Left lung (tissue), 10 donors: ENCODE results near the gene GPX2. TPM values are rescaled to one million over a fixed set of nuclear protein-coding genes. Genes with fewer than 3 reads are reported as not detected.

Experiments
- ATAC-seq: fragments of 200-7000 bp; cut with Tn5 transposase; one replicate; pipeline ENCODE4 v1.9.1; 2020; ENCODE audit warnings: moderate library complexity
- DNase-seq, 4 donors: peaks; one replicate each; pipeline ENCODE4 v3.0.0-alpha.2; 2013 to 2020
- H3K27ac ChIP-seq, 2 donors: fragments of 200-600 bp; sonication (generic) in 1 of 2; one replicate each; pipeline versions ENCODE4 v1.5.0 to v1.8.0; 2020 to 2021
- H3K27me3 ChIP-seq, 2 donors: fragments of 200-600 bp; sonication (generic) in 1 of 2; one replicate each; pipeline versions ENCODE4 v1.5.0 to v1.8.0; 2020 to 2021
- H3K36me3 ChIP-seq, 2 donors: fragments of 200-600 bp; sonication (generic) in 1 of 2; one replicate each; pipeline versions ENCODE4 v1.5.0 to v1.8.0; 2020 to 2021
- H3K4me1 ChIP-seq, 2 donors: fragments of 200-600 bp; one replicate each; pipeline ENCODE4 v1.8.0; 2021
- H3K4me3 ChIP-seq, 2 donors: fragments of 200-600 bp; sonication (generic) in 1 of 2; one replicate each; pipeline versions ENCODE4 v1.5.0 to v1.8.0; 2020 to 2021; ENCODE audit warnings: mild to moderate bottlenecking in 1 of 2
- H3K9me3 ChIP-seq, 2 donors: fragments of 200-600 bp; sonication (generic) in 1 of 2; one replicate each; pipeline versions ENCODE4 v1.5.0 to v1.8.0; 2020 to 2021
- CTCF ChIP-seq, 2 donors: fragments of 200-600 bp; sonication (generic) in 1 of 2; IDR thresholded peaks; one replicate each; pipeline versions ENCODE4 v1.5.0 to v1.8.0; 2021; ENCODE audit warnings: antibody characterized with exemption in 2 of 2
- intact Hi-C, 2 donors: fragments of 100-400 bp; cut with DNase I; formaldehyde crosslinking; loops; one replicate each; pipeline versions ENCODE4 v1.11.2 to v1.14.2; 2022
- polyA plus RNA-seq, 6 donors: library from polyadenylated mRNA; unstranded; fragments of 120-200 nt; gene quantifications; one replicate each; pipeline ENCODE4 v1.2.1, GENCODE V29; 2013; ENCODE audit not compliant: insufficient read length in 6 of 6
- total RNA-seq, 2 donors: library from RNA; stranded (reverse); fragmentation: NEBNext Ultra II Directional; extraction: Animal tissue kit (Norgen Biotek cat#: 25700); gene quantifications; one replicate each; pipeline ENCODE4 v1.2.1, GENCODE V29; 2021
- donor health status: DM: no; HTN: yes; CAD: no.
- donor health status: DM: no; HTN: no; CAD: no.

Gene GPX2
- total and polyA plus RNA-seq, 8 donors, result 0.62 to 2.8 (median 0.84) TPM

GRCh38 chr14:64920465-64920864, 22.1 kb downstream of the GPX2 start:
- no peaks in the 10 kb centered on the region for H3K9me3 ChIP-seq
- no peak for DNase-seq

GRCh38 chr14:64919618-64920017, 22.9 kb downstream of the GPX2 start:
- no peak overlapping the region for H3K4me3 ChIP-seq
- H3K9me3 ChIP-seq, result no peaks in the 10 kb centered on the region
- H3K4me1 ChIP-seq, result peaks cover 28 to 53% of the 10 kb centered on the region in 2 donors
- no peak for TF ChIP-seq CTCF (IDR thresholded peaks at IDR 0.05)
- DNase-seq (peak in 1 of 4 donors; percentile 56), ATAC-seq (peak; percentile 75)
- no peaks in the 10 kb centered on the region for H3K27me3 ChIP-seq
- peak overlapping the region; percentile 37 to 43 for H3K27ac ChIP-seq
- intact Hi-C loops, result no loop called here
- peaks cover 0 to 8% of the 10 kb centered on the region in 2 donors for H3K36me3 ChIP-seq

More at GRCh38 chr14:64920465-64920864, 22.1 kb downstream of the GPX2 start:
- Histone ChIP-seq H3K27me3 (no peaks in the 10 kb centered on the region), H3K36me3 (peaks cover 0 to 16% of the 10 kb centered on the region in 2 donors), H3K4me1 (peaks cover 22 to 46% of the 10 kb centered on the region in 2 donors), H3K4me3 (no peak overlapping the region), H3K27ac (no peak overlapping the region)
- no peak for TF ChIP-seq CTCF (IDR thresholded peaks at IDR 0.05)
- no peak for ATAC-seq
- intact Hi-C loops, result no loop called here

- Histone ChIP-seq H3K4me1 (peaks cover 28 to 53% of the 10 kb centered on the region in 2 donors), H3K9me3 (no peaks in the 10 kb centered on the region), H3K27me3 (no peaks in the 10 kb centered on the region), H3K27ac (peak overlapping the region; percentile 37 to 43), H3K36me3 (peaks cover 0 to 4% of the 10 kb centered on the region in 2 donors), H3K4me3 (no peak overlapping the region)
- ATAC-seq (no peak), DNase-seq (no peak)
- no peak for TF ChIP-seq CTCF (IDR thresholded peaks at IDR 0.05)
- intact Hi-C loops, result no loop called here
Observed at GRCh38 chr14:64919215-64919614, 23.3 kb downstream of the GPX2 start.

- no peak for DNase-seq
- Histone ChIP-seq H3K27ac (peak overlapping the region in 1 of 2 donors; percentile 23), H3K9me3 (no peaks in the 10 kb centered on the region), H3K27me3 (no peaks in the 10 kb centered on the region), H3K4me3 (no peak overlapping the region), H3K36me3 (no peaks in the 10 kb centered on the region), H3K4me1 (peaks cover 28 to 57% of the 10 kb centered on the region in 2 donors)
- intact Hi-C loops, result no loop called here
- no peak for TF ChIP-seq CTCF (IDR thresholded peaks at IDR 0.05)
- no peak for ATAC-seq
Observed at GRCh38 chr14:64918216-64918615, 24.3 kb downstream of the GPX2 start.

- Histone ChIP-seq H3K36me3 (no peaks in the 10 kb centered on the region), H3K9me3 (no peaks in the 10 kb centered on the region), H3K4me3 (peak overlapping the region in 1 of 2 donors; percentile 83), H3K27me3 (no peaks in the 10 kb centered on the region), H3K4me1 (peaks cover 28 to 57% of the 10 kb centered on the region in 2 donors), H3K27ac (peak overlapping the region in 1 of 2 donors; percentile 99)
- ATAC-seq (no peak), DNase-seq (no peak)
- intact Hi-C loops, result no loop called here
- no peak for TF ChIP-seq CTCF (IDR thresholded peaks at IDR 0.05)
Observed at GRCh38 chr14:64915797-64916196, 26.7 kb downstream of the GPX2 start.
